BJ (cell line): ENCODE results near the gene PTCH2. TPM values are rescaled to one million over a fixed set of nuclear protein-coding genes. Genes with fewer than 3 reads are reported as not detected.

ENCODE experiments used
- CTCF ChIA-PET: fragments of 350-600 bp; formaldehyde crosslinking; extraction: SDS; loops from one replicate; lab custom pipeline; 2021; ENCODE audit warnings: antibody characterized with exemption, inconsistent platforms; lab: Yijun Ruan, JAX
- POLR2A ChIA-PET: fragments of 300-600 bp; sonication (Branson Sonifier 250); formaldehyde crosslinking; extraction: SDS; loops from one replicate; lab custom pipeline; 2021; ENCODE audit warnings: antibody characterized with exemption; lab: Charles Lee
- DNase-seq: peaks from one replicate; pipeline ENCODE4 v3.0.0-alpha.2; 2011; ENCODE audit warnings: low read depth
- H3K27me3 ChIP-seq: 2 replicates; pipeline ENCODE4 v1.6.0; 2011; ENCODE audit warnings: low read length; ENCODE audit not compliant: control insufficient read depth, insufficient read depth
- H3K36me3 ChIP-seq: 2 replicates; pipeline ENCODE4 v1.5.1; 2011; ENCODE audit warnings: low read length; ENCODE audit not compliant: control insufficient read depth, insufficient read depth
- H3K4me3 ChIP-seq: 2 replicates; pipeline ENCODE4 v1.5.1; 2011; ENCODE audit warnings: low read depth, mild to moderate bottlenecking, control low read depth, low read length
- CTCF ChIP-seq: IDR thresholded peaks from 2 replicates; pipeline ENCODE4 v1.5.1; 2011; ENCODE audit warnings: low read depth, mild to moderate bottlenecking, control low read depth, inconsistent platforms, low read length, moderate library complexity; ENCODE audit not compliant: insufficient read depth
- polyA plus RNA-seq: library from polyadenylated mRNA; depleted of rRNA; stranded (reverse); fragments of >200 nt; gene quantifications from 2 replicates; pipeline ENCODE4 v1.2.3, GENCODE V29; 2011

PTCH2 gene
- polyA plus RNA-seq, 1 experiment = 0.17 TPM

DNA sequence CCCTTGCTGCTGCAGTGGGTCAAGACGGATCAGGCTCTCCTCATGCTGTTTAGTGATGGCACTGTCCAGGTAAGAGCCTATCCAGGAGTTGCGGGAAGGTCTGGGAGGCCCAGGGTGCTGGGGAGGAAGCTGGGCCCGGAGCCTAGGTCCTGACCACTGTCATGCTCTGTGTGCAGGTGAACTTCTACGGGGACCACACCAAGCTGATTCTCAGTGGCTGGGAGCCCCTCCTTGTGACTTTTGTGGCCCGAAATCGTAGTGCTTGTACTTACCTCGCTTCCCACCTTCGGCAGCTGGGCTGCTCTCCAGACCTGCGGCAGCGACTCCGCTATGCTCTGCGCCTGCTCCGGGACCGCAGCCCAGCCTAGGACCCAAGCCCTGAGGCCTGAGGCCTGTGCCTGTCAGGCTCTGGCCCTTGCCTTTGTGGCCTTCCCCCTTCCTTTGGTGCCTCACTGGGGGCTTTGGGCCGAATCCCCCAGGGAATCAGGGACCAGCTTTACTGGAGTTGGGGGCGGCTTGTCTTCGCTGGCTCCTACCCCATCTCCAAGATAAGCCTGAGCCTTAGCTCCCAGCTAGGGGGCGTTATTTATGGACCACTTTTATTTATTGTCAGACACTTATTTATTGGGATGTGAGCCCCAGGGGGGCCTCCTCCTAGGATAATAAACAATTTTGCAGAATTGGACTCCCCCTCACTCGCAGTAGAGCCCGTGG is 37.6 kb downstream of the PTCH2 start:
- CTCF ChIA-PET = interaction anchor here (1.3 kb wide), 1 partner anchor 14 kb away, joined by 7 read pairs; no protein-coding TSS in a partner anchor
- Histone ChIP-seq H3K27me3 (no peaks in the 10 kb centered on the region), H3K4me3 (no peak overlapping the region), H3K36me3 (peaks cover 37% of the 10 kb centered on the region)
- DNase-seq = no peak
- POLR2A ChIA-PET = no interaction called here
- TF ChIP-seq CTCF = 0 out of 2 replicates have a peak, but pooled peaks have one; percentile 3

DNA sequence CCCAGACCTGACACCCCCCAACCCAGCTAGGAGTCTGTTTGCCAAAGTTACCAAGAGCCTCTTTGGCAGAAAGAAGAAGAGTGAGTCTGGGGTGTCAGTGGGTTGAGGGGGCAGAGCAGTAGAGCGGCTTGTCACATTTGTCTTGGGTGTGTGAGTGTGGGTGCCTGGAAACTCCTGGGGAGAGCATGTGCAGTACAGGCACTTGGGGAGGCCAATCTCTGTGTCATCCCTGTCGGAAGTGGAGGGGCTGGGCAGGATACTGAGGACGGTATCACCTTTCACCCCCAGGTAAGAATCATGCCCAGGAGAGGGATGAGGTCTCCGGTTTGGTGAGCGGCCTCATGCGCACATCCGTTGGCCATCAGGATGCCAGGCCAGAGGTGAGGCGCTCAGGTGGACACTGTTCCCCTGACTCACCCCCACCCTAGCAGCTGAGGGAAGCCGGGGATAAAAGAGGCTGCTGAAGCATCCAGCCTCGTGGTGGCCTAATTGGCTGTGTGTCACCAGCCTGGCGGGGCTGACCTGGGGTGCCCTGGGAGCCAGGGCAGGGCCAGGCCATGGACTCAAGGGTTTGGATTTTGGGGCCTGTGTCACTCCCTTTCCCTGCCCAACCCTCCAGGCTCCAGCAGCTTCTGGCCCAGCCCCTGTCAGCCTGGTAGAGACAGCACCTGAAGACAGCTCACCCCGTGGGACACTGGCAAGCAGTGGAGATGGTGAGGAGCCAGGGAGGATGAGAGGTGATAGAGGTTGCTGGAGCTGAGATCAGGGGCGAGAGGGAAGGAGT is 39.5 kb downstream of the PTCH2 start:
- Histone ChIP-seq H3K36me3 (peaks cover 37% of the 10 kb centered on the region), H3K27me3 (no peaks in the 10 kb centered on the region), H3K4me3 (no peak overlapping the region)
- ChIA-PET POLR2A (no interaction called here), CTCF (no interaction called here)
- DNase-seq = no peak
- TF ChIP-seq CTCF = no peak

DNA sequence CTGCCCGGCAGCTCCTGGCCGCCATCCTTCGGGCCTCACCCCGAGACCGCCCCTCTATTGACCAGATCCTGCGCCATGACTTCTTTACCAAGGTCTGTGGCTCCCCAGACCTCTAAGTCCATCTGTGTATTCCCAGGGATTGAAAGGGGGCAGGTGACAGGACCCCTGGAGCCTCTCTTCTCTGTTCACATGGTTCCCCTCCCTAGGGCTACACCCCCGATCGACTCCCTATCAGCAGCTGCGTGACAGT is 40.1 kb downstream of the PTCH2 start:
- TF ChIP-seq CTCF = no peak
- H3K27me3 ChIP-seq = no peaks in the 10 kb centered on the region
- POLR2A ChIA-PET = no interaction called here
- no peak for DNase-seq
- CTCF ChIA-PET = interaction anchor here (0.6 to 0.7 kb wide), 2 partner anchors 9 to 74 kb away, joined by 3 read pairs; no protein-coding TSS in a partner anchor
- H3K4me3 ChIP-seq = no peak overlapping the region
- H3K36me3 ChIP-seq = peaks cover 37% of the 10 kb centered on the region

DNA sequence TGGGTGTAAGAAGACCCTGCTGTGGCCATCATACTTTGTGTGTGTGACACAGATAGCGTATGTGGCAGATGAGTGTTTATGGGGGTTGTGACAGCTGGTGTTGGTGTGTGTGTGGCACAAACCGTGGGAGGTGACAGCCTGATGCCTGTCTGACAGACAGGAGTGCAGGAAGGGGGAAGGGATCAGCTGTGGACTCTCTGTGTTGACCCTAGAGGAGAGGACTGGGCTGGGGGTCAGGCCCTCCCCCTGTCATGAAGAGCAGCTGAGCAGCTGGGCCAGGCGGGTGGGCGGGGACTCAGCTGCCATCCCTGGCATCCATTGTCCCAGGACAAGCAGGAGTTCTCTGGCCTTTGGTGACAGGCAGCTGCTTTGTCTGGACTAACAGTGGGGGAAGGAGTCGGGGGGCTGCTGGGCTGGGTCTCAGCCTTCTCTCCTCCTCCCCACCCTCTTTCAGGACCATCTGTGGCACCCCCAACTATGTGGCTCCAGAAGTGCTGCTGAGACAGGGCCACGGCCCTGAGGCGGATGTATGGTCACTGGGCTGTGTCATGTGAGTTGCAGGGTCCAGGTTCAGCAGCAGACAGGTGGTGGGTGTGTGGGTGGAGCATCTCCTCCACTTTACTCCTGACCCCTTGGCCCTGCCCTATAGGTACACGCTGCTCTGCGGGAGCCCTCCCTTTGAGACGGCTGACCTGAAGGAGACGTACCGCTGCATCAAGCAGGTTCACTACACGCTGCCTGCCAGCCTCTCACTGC is 40.6 kb downstream of the PTCH2 start:
- DNase-seq = no peak
- peaks cover 37% of the 10 kb centered on the region for H3K36me3 ChIP-seq
- TF ChIP-seq CTCF = no peak
- ChIA-PET POLR2A (no interaction called here), CTCF (interaction anchor here (0.6 to 0.7 kb wide), 2 partner anchors 8 to 73 kb away, joined by 3 read pairs; no protein-coding TSS in a partner anchor)
- no peaks in the 10 kb centered on the region for H3K27me3 ChIP-seq
- peak overlapping the region; percentile 77 for H3K4me3 ChIP-seq
